Esophagus squamous epithelium (tissue), 5 donors: ENCODE results near the gene NCBP2. TPM values are rescaled to one million over a fixed set of nuclear protein-coding genes. Genes with fewer than 3 reads are reported as not detected.

Experiments used
- DNase-seq: peaks from one replicate; lab custom pipeline; 2025; lab: John Stamatoyannopoulos, UW
- H3K27ac ChIP-seq, 4 donors: fragments of 200-600 bp; sonication (generic); one replicate each; pipeline ENCODE4 v1.5.1; 2016 to 2019; ENCODE audit warnings: mild to moderate bottlenecking in 1 of 4
- H3K27me3 ChIP-seq, 4 donors: fragments of 200-600 bp; sonication (generic); 1 replicate in 3 of 4; 2 replicates in 1 of 4; pipeline versions ENCODE4 v1.5.1 to v1.6.0; 2017 to 2021; ENCODE audit warnings: antibody characterized with exemption in 1 of 4
- H3K36me3 ChIP-seq, 3 donors: fragments of 200-600 bp; sonication (generic); one replicate each; pipeline ENCODE4 v1.5.1; 2016 to 2019
- H3K4me1 ChIP-seq, 3 donors: fragments of 200-600 bp; sonication (generic); one replicate each; pipeline ENCODE4 v1.5.1; 2017 to 2019
- H3K4me3 ChIP-seq, 4 donors: fragments of 200-600 bp; sonication (generic); 1 replicate in 3 of 4; 2 replicates in 1 of 4; pipeline ENCODE4 v1.5.1; 2016 to 2019; ENCODE audit warnings: mild to moderate bottlenecking in 2 of 4, moderate library complexity in 1 of 4
- H3K9me3 ChIP-seq, 3 donors: fragments of 200-600 bp; sonication (generic); one replicate each; pipeline ENCODE4 v1.5.1; 2016 to 2019
- POLR2A ChIP-seq, 4 donors: fragments of 450-650 bp; IDR thresholded peaks; one replicate each; pipeline ENCODE4 v1.6.1; 2017; ENCODE audit warnings: antibody characterized with exemption in 4 of 4, mild to moderate bottlenecking in 4 of 4, moderate library complexity in 3 of 4
- WGBS, 2 donors: methylation state at CpG; one replicate each; pipeline ENCODE4 v1.1.5; 2018; 5-methylcytosine and 5-hydroxymethylcytosine counted together
- intact Hi-C: fragments of 100-400 bp; cut with DNase I; formaldehyde crosslinking; loops from one replicate; pipeline ENCODE4 v1.15.0; 2022
- total RNA-seq, 4 donors: library from RNA; depleted of rRNA; stranded (reverse); fragments of >200 nt; gene quantifications; one replicate each; pipeline ENCODE4 v1.1.0, GENCODE V29; 2016
- TF ChIP-seq, protein P1 (sequence below), 6 experiments: fragments of 450-650 bp in 4 of 6; fragments of 200-600 bp in 2 of 6; sonication (generic) in 2 of 6; IDR thresholded peaks; one replicate each; pipeline ENCODE4 v1.5.1; 2016 to 2019; ENCODE audit warnings: antibody characterized with exemption in 6 of 6, mild to moderate bottlenecking in 4 of 6, moderate library complexity in 4 of 6
- donor health status: DM: yes; HTN: yes; CAD: no.

NCBP2 gene
- total RNA-seq, 4 donors from 2014 or later, result 21.1 to 47.0 (median 33.5) TPM

DNA sequence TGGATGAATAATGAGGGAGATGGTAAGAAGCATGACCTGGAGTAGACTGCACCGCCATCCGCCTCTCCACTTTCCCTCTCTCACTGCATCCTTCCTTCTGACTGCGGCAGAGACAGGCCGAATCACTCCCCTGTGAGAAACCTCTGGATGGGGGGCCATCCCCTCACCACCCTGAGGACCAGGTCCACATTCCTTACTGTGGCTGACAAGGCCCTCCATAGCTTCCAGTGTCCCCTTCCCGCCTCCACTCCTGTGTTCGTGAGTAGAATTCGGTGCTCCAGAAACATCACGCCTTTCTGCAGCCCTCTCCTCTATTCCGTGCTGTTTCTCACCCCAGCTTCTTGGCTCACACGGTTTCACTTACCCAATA, 23.5 kb upstream of the NCBP2 start:
- Histone ChIP-seq H3K36me3 (peaks cover 0 to 19% (median 0%) of the 10 kb centered on the region in 3 donors), H3K27ac (no peak overlapping the region), H3K4me3 (no peak overlapping the region), H3K4me1 (peaks cover 4 to 18% (median 10%) of the 10 kb centered on the region in 3 donors), H3K9me3 (no peaks in the 10 kb centered on the region), H3K27me3 (no peaks in the 10 kb centered on the region)
- TF ChIP-seq POLR2A (IDR thresholded peaks at IDR 0.05), result no peak
- TF ChIP-seq, protein P1, sequence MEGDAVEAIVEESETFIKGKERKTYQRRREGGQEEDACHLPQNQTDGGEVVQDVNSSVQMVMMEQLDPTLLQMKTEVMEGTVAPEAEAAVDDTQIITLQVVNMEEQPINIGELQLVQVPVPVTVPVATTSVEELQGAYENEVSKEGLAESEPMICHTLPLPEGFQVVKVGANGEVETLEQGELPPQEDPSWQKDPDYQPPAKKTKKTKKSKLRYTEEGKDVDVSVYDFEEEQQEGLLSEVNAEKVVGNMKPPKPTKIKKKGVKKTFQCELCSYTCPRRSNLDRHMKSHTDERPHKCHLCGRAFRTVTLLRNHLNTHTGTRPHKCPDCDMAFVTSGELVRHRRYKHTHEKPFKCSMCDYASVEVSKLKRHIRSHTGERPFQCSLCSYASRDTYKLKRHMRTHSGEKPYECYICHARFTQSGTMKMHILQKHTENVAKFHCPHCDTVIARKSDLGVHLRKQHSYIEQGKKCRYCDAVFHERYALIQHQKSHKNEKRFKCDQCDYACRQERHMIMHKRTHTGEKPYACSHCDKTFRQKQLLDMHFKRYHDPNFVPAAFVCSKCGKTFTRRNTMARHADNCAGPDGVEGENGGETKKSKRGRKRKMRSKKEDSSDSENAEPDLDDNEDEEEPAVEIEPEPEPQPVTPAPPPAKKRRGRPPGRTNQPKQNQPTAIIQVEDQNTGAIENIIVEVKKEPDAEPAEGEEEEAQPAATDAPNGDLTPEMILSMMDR (IDR thresholded peaks at IDR 0.05), result no peak
- intact Hi-C loops, result loop anchor here (10.0 kb wide), 1 partner anchor 131 kb away; no protein-coding TSS in a partner anchor
- 97 to 98% methylated on average over 10 of the region's 10 CpGs for WGBS, 2 donors
- DNase-seq, result no peak

DNA sequence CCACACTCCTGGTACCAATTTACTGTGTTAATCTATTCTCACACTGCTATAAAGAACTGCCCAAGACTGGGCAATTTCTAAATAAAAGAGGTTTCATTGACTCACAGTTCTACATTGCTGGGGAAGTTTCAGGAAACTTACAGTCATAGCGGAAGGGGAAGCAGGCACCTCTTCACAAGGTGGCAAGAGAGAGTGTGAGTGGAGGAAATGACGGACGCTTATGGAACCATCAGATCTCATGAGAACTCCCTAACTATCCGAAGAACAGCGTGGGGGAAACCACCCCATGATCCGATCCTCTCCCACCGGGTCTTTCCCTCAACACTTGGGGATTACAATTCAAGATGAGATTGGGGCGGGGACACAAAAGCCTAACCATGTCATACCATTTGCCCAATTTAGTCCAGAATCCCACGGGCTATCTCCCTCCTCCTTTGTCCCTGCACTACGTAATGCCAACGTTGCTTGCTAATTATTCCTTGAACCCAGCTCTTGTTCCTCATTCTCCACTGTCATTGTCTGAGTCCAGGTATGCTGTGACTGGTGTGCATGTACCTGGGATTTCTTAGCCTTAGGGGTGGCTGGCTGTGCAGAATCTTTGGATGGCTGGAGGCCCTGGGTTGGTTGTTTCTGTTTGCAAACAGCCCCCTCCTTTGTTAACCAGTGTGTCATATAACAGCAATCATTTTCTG, 22.9 kb upstream of the NCBP2 start:
- H3K27ac ChIP-seq, result no peak overlapping the region

DNA sequence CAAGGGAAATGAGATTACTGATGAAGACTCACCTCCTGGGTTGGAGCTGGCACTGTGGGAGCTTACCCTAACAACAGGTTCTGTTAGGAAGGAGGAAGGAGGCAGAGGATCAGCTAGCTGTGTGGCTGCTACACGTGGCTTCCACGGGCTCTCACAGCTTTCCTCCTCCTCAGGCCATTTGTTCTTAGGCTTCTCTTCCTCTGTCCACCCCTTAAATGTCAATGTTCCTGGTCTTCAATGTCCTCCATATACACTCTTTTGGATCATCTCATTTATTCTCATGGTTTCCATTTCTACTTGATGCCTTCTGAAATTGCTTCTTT, 21.3 kb upstream of the NCBP2 start:
- Histone ChIP-seq H3K9me3 (no peaks in the 10 kb centered on the region), H3K4me3 (no peak overlapping the region), H3K36me3 (peaks cover 0 to 19% (median 0%) of the 10 kb centered on the region in 3 donors), H3K27me3 (no peaks in the 10 kb centered on the region), H3K27ac (no peak overlapping the region), H3K4me1 (peaks cover 4 to 13% (median 10%) of the 10 kb centered on the region in 3 donors)
- WGBS, 2 donors, result 88 to 97% methylated on average over 2 of the region's 2 CpGs
- no peak for TF ChIP-seq POLR2A (IDR thresholded peaks at IDR 0.05)
- TF ChIP-seq, protein P1 (IDR thresholded peaks at IDR 0.05), result no peak
- DNase-seq, result no peak
- intact Hi-C loops, result loop anchor here (10.0 kb wide), 1 partner anchor 129 kb away; no protein-coding TSS in a partner anchor

More for the DNA sequence above, 22.9 kb upstream of the NCBP2 start:
- Histone ChIP-seq H3K4me1 (peaks cover 4 to 18% (median 10%) of the 10 kb centered on the region in 3 donors), H3K36me3 (peaks cover 0 to 19% (median 0%) of the 10 kb centered on the region in 3 donors), H3K4me3 (no peak overlapping the region), H3K27me3 (no peaks in the 10 kb centered on the region), H3K9me3 (no peaks in the 10 kb centered on the region)
- TF ChIP-seq, protein P1 (IDR thresholded peaks at IDR 0.05), result no peak
- TF ChIP-seq POLR2A (IDR thresholded peaks at IDR 0.05), result no peak
- no peak for DNase-seq
- WGBS, 2 donors, result 86 to 92% methylated on average over 11 of the region's 11 CpGs
- intact Hi-C loops, result loop anchor here (10.0 kb wide), 1 partner anchor 130 kb away; no protein-coding TSS in a partner anchor

DNA sequence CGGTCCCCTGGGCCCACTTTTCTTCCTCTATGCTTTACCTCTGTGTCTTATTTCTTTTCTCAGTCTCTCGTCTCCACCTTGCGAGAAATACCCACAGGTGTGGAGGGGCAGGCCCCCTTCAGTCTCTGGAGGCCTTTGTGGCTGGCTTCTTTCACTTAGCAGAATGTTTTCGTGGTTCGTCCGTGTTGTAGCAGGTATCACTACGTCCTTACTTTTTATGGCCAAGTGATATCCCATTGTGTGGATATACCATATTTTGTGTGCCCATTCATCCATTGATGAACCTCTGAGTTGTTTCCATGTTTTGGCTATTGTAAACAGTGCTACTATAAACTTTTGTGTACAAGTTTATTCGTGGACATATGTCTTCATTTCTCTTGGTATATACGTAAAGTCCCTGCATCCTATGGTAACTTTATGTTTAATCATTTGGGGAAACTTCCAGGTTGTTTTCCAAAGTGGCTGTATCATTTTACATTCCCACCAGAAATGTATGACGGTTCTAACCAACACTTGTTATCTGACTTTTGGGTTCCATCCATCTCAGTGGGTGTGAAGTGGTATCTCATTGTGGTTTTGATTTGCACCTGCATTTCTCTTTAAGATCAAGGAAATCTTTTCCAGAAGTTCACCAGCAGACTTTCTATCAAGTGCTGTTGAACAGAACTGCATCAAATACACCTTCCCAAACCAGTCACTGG, 20.8 kb upstream of the NCBP2 start:
- DNase-seq, result no peak
- H3K36me3 ChIP-seq, result peaks cover 0 to 19% (median 0%) of the 10 kb centered on the region in 3 donors
- WGBS, 2 donors, result 88 to 92% methylated on average over 10 of the region's 10 CpGs
- H3K4me1 ChIP-seq, result peaks cover 3 to 10% (median 9%) of the 10 kb centered on the region in 3 donors
- H3K27me3 ChIP-seq, result no peaks in the 10 kb centered on the region
- intact Hi-C loops, result loop anchor here (10.0 kb wide), 1 partner anchor 128 kb away; no protein-coding TSS in a partner anchor
- H3K27ac ChIP-seq, result no peak overlapping the region
- TF ChIP-seq, protein P1 (IDR thresholded peaks at IDR 0.05), result no peak
- no peak for TF ChIP-seq POLR2A (IDR thresholded peaks at IDR 0.05)
- H3K9me3 ChIP-seq, result no peaks in the 10 kb centered on the region
- no peak overlapping the region for H3K4me3 ChIP-seq
